Activated naive CD8-positive, alpha-beta T cell treated with anti-CD3 and anti-CD28 coated beads, Interleukin-2, amount 50 U/mL, for 16 hours (primary cell): ENCODE results near the gene VSIG2.

Experiments used
- DNase-seq: peaks from one replicate; pipeline ENCODE4 v3.0.0-alpha.2; 2020; ENCODE audit warnings: low read depth, low spot score

VSIG2 gene

GRCh38 chr11:124748481-124749343 is 3.3 kb downstream of the VSIG2 start:
- DNase-seq, result no peak

GRCh38 chr11:124748100-124748418 is 4.0 kb downstream of the VSIG2 start:
- no peak for DNase-seq

DNA sequence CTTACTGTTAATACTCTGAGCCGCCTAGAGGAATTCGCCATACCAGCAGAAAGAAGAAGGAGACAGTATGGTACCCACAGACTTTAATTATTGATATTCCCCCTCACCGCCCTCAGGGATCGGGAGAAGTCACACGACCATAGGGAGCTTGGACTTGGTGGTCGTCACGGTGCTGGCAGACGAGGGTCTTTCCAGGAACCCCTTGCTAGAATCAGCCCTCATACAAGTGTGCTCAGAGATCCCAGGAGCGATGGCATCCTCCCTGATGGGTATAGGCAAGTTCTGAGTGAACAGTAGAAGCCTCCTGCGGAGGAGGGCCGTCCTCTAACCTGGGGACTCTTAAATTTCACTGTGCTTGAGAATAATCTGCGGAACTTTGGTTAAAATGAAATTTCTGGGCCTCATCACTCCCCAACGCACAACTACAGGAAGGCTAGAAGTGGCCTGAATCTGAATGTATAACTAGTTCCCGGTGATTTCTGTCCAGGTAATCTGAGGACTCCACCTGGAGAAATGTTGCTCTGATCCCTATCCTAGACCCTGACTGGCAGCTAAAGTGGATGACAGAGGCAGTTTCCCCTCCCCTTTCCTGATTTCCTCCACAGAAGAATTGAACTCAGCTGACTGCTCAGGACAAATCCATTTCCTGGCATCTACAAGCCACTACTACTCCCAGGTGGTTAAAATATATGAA is 4.5 kb downstream of the VSIG2 start:
- no peak for DNase-seq

- DNase-seq, result no peak
Measured at GRCh38 chr11:124746621-124747243, 5.3 kb downstream of the VSIG2 start.

DNA sequence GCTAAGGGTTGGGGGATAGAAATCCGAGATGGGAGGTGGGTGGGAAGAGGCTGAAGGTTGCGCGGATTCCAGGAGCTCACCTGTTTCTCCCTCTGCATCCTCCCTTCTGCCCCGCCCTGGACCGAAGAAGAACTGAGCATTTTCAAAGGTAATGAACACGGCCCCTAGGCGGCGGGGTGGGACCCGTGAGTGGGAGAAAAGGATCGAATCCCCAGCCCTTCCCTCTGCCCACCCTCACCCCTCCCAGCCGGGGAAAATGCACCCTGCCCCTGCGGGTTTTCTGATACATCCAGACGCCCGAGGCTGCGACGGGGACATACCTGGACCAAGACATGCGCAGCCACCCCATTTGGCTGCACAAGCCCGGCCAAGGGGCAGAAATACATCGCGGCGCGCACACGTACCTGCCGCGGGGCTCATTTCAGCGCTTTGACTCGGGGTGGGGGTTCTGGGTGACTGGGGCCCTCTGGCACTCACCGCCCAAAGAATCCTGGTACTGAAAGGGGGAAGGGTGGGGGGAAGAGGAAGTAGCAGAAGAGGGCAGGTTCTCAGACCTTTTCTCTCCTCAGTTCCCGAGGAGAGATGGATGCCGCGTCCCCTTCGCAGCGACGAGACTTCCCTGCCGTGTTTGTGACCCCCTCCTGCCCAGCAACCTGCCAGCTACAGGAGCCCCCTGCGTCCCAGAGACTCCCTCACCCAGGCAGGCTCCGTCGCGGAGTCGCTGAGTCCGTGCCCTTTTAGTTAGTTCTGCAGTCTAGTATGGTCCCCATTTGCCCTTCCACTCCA is 6.0 kb downstream of the VSIG2 start:
- DNase-seq, result no peak

DNA sequence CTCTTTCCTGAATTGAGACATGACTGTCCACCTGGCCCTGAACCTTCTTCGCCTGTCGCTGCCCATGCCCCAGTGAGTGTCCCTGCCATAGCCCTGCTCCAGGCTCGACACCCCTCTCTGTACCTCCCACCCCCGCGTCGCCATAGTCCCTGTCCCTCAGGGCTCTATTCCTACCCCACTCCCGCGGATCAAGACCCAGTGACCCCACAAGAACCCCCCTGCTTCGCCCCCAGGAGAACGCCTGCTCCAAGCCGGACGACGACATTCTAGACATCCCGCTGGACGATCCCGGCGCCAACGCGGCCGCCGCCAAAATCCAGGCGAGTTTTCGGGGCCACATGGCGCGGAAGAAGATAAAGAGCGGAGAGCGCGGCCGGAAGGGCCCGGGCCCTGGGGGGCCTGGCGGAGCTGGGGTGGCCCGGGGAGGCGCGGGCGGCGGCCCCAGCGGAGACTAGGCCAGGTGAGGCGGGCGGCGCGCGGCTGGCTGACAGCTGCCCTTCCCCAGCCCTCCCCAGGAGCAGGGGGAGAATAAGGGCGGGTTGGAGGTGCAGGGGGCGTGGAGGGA is 6.7 kb downstream of the VSIG2 start:
- no peak for DNase-seq

DNA sequence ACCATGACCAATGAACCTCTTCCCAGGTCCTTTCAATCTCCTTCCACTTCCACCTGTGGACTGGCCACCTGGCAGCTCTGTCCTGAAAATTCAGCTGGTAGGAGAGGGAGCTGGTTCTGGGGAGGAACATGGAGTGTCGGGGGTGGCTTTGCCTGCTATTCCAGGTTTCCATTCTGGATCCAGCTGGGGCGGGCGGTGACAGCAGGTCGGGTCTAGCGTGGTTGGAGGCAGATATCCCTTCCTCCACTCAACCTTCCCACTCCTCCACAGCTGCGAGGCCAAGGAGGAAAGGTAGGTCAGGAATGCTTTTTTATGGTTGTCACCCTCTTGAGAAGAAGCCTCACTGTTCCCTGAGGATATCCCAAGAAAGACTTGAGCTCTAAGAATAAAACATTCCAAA is 9.0 kb downstream of the VSIG2 start:
- DNase-seq, result no peak

GRCh38 chr11:124742555-124742954 is 9.5 kb downstream of the VSIG2 start:
- DNase-seq, result no peak

DNA sequence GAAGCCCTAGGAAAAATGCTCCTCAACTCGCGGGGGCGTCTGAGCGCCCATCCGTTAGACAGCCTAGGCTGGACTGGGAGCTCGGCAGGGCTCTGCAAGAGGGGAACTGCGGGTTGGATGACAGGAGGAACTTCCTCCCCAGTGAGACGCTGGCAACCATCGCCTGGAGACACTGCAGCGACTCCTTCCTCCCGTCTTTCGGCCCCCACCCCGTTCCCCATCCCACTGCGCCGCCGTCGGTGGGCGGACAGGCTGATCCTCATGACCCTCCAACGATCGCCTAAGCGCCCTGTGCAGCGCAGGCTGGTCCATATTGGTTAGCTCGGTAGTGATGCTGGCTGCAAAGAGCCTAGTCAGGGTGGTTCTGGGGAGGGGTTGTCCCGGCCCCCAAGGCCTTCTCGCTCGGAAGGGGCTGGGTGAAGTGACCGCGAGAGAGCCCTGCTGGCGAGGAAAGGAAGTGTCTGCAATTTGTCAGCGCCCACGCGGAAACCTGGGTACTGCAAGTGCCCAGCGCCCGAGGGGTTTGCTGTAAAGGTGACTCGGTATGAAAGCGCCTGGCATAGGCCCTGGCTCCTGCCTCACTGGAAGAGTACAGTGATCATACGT is 11.7 kb downstream of the VSIG2 start:
- DNase-seq, result no peak

DNA sequence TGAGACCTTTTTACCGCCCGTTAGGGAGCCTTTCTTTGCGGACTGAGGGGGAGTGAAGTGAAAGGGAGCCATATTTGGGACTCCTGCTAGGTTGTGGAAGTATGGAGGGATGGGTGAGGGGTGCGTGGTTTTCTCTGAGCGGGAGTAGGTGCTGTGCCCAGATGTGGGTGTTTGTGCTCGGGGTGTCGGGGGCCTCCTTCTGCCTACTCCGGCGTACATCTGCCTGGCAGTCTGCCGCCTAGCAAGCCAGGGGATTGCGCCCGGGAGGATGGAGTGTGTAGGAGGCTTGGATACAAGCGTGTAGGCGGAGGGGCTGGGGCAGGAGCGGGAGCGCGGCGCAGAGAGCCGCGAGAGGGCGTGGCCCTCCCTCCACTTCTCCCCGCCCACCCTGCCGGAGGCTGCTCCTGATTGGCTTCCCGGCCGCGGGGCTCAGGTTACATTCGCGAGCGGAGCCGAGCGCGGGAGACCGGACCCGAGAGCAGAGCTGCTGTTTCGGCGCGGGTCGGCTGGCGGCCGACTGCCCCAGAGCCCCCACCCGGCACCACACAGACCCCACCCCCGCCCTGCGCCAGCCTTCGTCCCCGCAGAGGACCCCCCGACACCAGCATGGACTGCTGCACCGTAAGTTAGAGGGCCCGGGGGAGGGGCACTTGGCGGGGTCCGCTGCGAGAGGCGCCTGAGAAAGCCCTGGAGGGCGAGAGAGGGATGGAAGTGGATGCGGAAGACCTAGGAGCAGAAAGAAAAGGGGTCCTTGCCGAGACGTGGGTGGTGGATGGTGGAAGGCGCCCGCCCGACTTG is 12.4 kb downstream of the VSIG2 start, which contains the start of gene NRGN:
Gene NRGN, plus strand, starts transcription at position 464 of the 798 bp plus-strand sequence. Its CDS starts 143 bp downstream, at position 607.
- DNase-seq, result peak; percentile 61

DNA sequence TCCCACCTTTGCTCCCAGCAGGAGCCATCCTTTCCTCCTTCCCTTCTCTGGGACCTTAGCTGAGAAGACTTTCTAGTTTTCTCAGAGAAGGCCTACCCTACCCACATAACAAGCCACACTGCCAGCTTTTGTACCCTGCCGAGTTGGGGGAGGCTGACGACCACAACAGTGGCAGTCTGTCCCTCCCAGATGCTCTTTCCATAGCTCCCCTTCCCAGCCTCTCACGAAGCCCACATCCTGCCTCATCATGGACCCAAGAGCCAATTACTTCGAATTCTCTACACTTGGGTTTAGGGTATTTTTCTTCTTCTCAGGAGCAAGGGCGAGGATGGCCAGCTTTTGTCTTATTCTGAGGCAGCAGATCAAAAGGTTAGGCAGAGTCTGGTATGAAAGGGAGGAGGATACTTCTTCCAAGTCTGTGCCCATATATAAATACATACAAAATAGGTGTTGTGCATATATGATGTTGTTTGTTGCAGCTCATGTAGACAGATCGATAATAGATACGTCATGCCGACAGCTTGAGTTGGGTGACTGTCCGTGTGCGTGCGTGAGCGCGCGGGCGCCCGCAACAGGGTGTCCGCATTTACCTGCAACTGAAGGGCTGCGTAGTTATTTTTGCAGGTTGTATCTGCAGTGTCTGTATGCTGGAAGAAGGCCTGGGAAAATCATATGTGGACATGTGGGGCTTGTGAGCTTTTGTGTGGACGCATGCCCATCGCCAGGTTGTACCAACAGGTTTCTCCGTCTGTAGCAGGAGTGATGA is 13.2 kb downstream of the VSIG2 start:
- no peak for DNase-seq

DNA sequence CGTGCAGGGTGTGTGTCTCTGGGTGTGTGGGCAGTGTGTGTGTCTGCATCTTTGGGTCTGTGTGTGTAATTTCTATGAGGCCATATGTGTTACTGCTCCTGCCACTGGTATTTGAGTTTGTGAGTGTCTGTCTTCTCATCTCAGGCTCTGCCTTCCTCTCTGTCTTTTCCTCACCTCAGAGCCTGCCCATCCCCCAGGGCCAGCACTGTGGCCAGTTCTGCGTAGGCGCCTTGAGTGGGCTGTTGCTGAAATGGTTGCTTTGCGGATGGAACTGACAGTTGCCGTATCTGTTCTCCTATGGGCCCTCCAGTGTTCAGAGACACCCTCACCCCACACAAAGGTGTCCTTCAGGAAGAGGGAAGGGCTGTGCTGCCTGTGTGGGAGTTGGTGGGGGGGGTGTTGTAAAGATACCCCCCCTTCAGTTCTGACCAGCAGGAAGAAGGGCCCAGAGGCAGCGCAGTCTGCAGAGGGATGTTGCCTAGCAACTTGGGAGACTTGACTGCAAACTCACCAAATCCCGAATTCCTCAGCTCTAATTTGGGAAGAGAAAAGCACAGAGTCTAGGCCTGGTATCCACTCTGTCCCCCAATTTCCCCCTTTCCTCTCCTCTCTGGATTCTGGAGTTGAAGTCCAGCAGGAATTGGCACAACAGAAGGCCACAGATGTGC is 14.3 kb downstream of the VSIG2 start:
- no peak for DNase-seq

GRCh38 chr11:124736736-124737135 is 15.3 kb downstream of the VSIG2 start:
- no peak for DNase-seq

- no peak for DNase-seq
Measured at GRCh38 chr11:124732230-124732629, 19.8 kb downstream of the VSIG2 start.

DNA sequence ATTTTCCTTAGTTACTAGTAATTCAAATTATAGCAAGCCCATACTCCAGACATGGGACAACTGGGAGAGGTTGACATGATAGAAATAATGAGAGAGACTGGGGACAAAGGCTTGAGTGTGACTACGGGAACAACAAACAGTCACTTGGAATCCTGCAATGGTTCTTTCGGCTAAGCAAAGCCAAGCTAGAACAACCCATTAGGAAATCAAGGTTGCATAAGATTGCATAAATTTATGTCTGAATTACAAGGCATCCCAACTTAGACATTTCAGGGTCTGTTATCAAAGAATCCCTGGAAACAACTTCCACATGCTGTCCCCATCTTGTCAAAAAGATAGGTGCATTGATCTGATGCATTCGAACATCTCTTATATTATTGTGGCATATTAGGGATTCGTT is 22.5 kb downstream of the VSIG2 start:
- no peak for DNase-seq

- no peak for DNase-seq
Measured at GRCh38 chr11:124728134-124728533, 23.9 kb downstream of the VSIG2 start.

- no peak for DNase-seq
Measured at GRCh38 chr11:124727474-124727873, 24.6 kb downstream of the VSIG2 start.

DNA sequence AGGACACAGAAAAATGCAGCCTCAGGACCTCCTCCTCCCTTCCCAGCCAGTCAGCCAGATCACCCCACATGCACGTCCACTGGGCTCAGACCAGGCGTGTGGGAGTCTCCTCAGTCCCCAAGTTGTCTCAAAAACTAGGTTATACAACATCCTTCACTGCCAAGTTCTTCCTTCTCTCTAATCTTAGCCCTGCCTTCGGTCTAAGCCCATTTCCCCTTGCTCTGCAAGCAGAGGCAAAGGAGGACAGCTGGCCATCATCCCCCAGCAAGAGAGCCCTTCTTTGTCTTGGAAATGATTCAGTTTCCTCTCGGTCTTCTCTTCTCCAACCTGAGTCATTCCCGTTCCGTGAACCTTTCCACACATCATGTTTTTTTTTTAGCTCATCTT is 26.3 kb downstream of the VSIG2 start:
- no peak for DNase-seq
